ENCODE data around the gene CAB39L.

Gene CAB39L

GRCh38 chr13:49443704-49444523 lies at the start of gene CAB39L, which contains the start of gene SETDB2:
TSS of gene CAB39L (minus strand) at chr13:49444064. CDS start at chr13:49382910, 61,154 bp downstream.
TSS of gene SETDB2 (plus strand) at chr13:49444274. CDS start at chr13:49451894, 7,620 bp downstream.
- H3K9me3 ChIP-seq (ENCODE audit: insufficient read depth, low read depth, low read length): no peaks in the 10 kb centered on the region
- peak within 1 kb of the TSS; percentile 79 for H2AFZ ChIP-seq (ENCODE audit: low read length)
- H3K4me1 ChIP-seq (ENCODE audit: insufficient read depth, low read length, poor library complexity, severe bottlenecking): peaks cover 43% of the 10 kb centered on the region
- H3K27me3 ChIP-seq (ENCODE audit: insufficient read depth, low read length, poor library complexity, severe bottlenecking): no peaks in the 10 kb centered on the region
- no peak for TF ChIP-seq EZH2phosphoT487 (IDR thresholded peaks at IDR 0.05; ENCODE audit: borderline replicate concordance)
- TF ChIP-seq CTCF (conservative IDR thresholded peaks at IDR 0.05; ENCODE audit: low read length): peak; percentile 42
- no peaks in the 10 kb centered on the region for H3K36me3 ChIP-seq (ENCODE audit: insufficient read depth, low read length)
- H4K20me1 ChIP-seq (ENCODE audit: insufficient read depth, low read length, poor library complexity, severe bottlenecking): no peaks in the 10 kb centered on the region
- H3K9me2 ChIP-seq (replicated peaks; ENCODE audit: low read depth, low read length): no peaks in the 10 kb centered on the region
- H3K79me2 ChIP-seq (ENCODE audit: insufficient read depth, low read length): peaks cover 52% of the 10 kb centered on the region
- H3F3A ChIP-seq (ENCODE audit: low read depth): peaks cover 7% of the 10 kb centered on the region; the same call in 1 of the 2 replicates
- peak within 1 kb of the TSS; percentile 90 for H3K4me3 ChIP-seq (ENCODE audit: low read length, poor library complexity, severe bottlenecking)
- H3K4me2 ChIP-seq (ENCODE audit: low read depth, low read length, poor library complexity, severe bottlenecking): peak within 1 kb of the TSS; percentile 87
- H3K9ac ChIP-seq (ENCODE audit: low read depth, low read length, poor library complexity, severe bottlenecking): peak within 1 kb of the TSS; percentile 81

GRCh38 chr13:49488563-49488962 lies 44.7 kb upstream of the CAB39L start:
- TF ChIP-seq CTCF (conservative IDR thresholded peaks at IDR 0.05; ENCODE audit: low read length) (no peak), EZH2phosphoT487 (IDR thresholded peaks at IDR 0.05; ENCODE audit: borderline replicate concordance) (no peak)
- Histone ChIP-seq H3K4me2 (ENCODE audit: low read depth, low read length, poor library complexity, severe bottlenecking) (no peak overlapping the region), H3K36me3 (ENCODE audit: insufficient read depth, low read length) (peaks cover 4% of the 10 kb centered on the region; the same call in 1 of the 2 replicates), H3K79me2 (ENCODE audit: insufficient read depth, low read length) (no peaks in the 10 kb centered on the region), H3K9ac (ENCODE audit: low read depth, low read length, poor library complexity, severe bottlenecking) (no peak overlapping the region), H3F3A (ENCODE audit: low read depth) (0 out of 2 replicates have a peak, but pooled peaks cover 3% of the 10 kb centered on the region), H2AFZ (ENCODE audit: low read length) (no peak overlapping the region), H3K4me3 (ENCODE audit: low read length, poor library complexity, severe bottlenecking) (no peak overlapping the region), H3K9me3 (ENCODE audit: insufficient read depth, low read depth, low read length) (no peaks in the 10 kb centered on the region), H4K20me1 (ENCODE audit: insufficient read depth, low read length, poor library complexity, severe bottlenecking) (no peaks in the 10 kb centered on the region), H3K27me3 (ENCODE audit: insufficient read depth, low read length, poor library complexity, severe bottlenecking) (no peaks in the 10 kb centered on the region), H3K4me1 (ENCODE audit: insufficient read depth, low read length, poor library complexity, severe bottlenecking) (no peaks in the 10 kb centered on the region), H3K9me2 (replicated peaks; ENCODE audit: low read depth, low read length) (no peaks in the 10 kb centered on the region)

GRCh38 chr13:49481788-49482187 lies 37.9 kb upstream of the CAB39L start:
- Histone ChIP-seq H3K9ac (ENCODE audit: low read depth, low read length, poor library complexity, severe bottlenecking) (no peak overlapping the region), H3K9me2 (replicated peaks; ENCODE audit: low read depth, low read length) (no peaks in the 10 kb centered on the region), H3K9me3 (ENCODE audit: insufficient read depth, low read depth, low read length) (no peaks in the 10 kb centered on the region), H4K20me1 (ENCODE audit: insufficient read depth, low read length, poor library complexity, severe bottlenecking) (no peaks in the 10 kb centered on the region), H3K79me2 (ENCODE audit: insufficient read depth, low read length) (no peaks in the 10 kb centered on the region), H3K4me1 (ENCODE audit: insufficient read depth, low read length, poor library complexity, severe bottlenecking) (no peaks in the 10 kb centered on the region), H3K36me3 (ENCODE audit: insufficient read depth, low read length) (peaks cover 40% of the 10 kb centered on the region; the same call in 1 of the 2 replicates), H2AFZ (ENCODE audit: low read length) (no peak overlapping the region), H3K4me2 (ENCODE audit: low read depth, low read length, poor library complexity, severe bottlenecking) (no peak overlapping the region), H3K4me3 (ENCODE audit: low read length, poor library complexity, severe bottlenecking) (no peak overlapping the region), H3F3A (ENCODE audit: low read depth) (no peaks in the 10 kb centered on the region), H3K27me3 (ENCODE audit: insufficient read depth, low read length, poor library complexity, severe bottlenecking) (no peaks in the 10 kb centered on the region)
- TF ChIP-seq CTCF (conservative IDR thresholded peaks at IDR 0.05; ENCODE audit: low read length) (no peak), EZH2phosphoT487 (IDR thresholded peaks at IDR 0.05; ENCODE audit: borderline replicate concordance) (no peak)
